Karpas-422 (cell line): ENCODE results near the gene LRIT2. TPM values are rescaled to one million over a fixed set of nuclear protein-coding genes. Genes with fewer than 3 reads are reported as not detected.

Source experiments
- DNase-seq: peaks from one replicate; pipeline ENCODE4 v3.0.0-alpha.2; 2015
- H2AFZ ChIP-seq: fragments of 200-600 bp; sonication (generic); 2 replicates; pipeline ENCODE4 v1.6.1; 2014; ENCODE audit warnings: antibody characterized with exemption, low read length, mixed read lengths
- H3K27ac ChIP-seq: fragments of 200-600 bp; sonication (generic); 2 replicates; pipeline ENCODE4 v1.5.1; 2014; ENCODE audit warnings: mild to moderate bottlenecking, low read length, moderate library complexity
- H3K27me3 ChIP-seq: fragments of 200-600 bp; sonication (generic); 2 replicates; pipeline ENCODE4 v1.6.1; 2014; ENCODE audit warnings: low read length, mixed read lengths
- H3K36me3 ChIP-seq: fragments of 200-600 bp; sonication (generic); 2 replicates; pipeline ENCODE4 v1.6.1; 2014; ENCODE audit warnings: low read length, mixed read lengths; ENCODE audit not compliant: insufficient read depth
- H3K4me1 ChIP-seq: fragments of 200-600 bp; sonication (generic); 2 replicates; pipeline ENCODE4 v1.6.1; 2014; ENCODE audit warnings: mild to moderate bottlenecking, low read length, mixed read lengths
- H3K4me2 ChIP-seq: fragments of 200-600 bp; sonication (generic); 2 replicates; pipeline ENCODE4 v1.6.1; 2014; ENCODE audit warnings: low read length, low read depth, mild to moderate bottlenecking; ENCODE audit not compliant: poor library complexity, severe bottlenecking
- H3K4me3 ChIP-seq: fragments of 200-600 bp; sonication (generic); 2 replicates; pipeline ENCODE4 v1.5.1; 2014; ENCODE audit warnings: mild to moderate bottlenecking, antibody characterized with exemption, low read length, mixed read lengths
- H3K79me2 ChIP-seq: fragments of 200-600 bp; sonication (generic); 2 replicates; pipeline ENCODE4 v1.6.1; 2014; ENCODE audit warnings: mild to moderate bottlenecking, low read length, mixed read lengths
- H3K9ac ChIP-seq: fragments of 200-600 bp; sonication (generic); 2 replicates; pipeline ENCODE4 v1.6.0; 2014; ENCODE audit warnings: low read length
- H3K9me2 ChIP-seq: fragments of 200-600 bp; sonication (generic), shearing (Covaris generic); replicated peaks from 2 replicates; pipeline ENCODE4 v1.6.0; 2014; ENCODE audit warnings: mild to moderate bottlenecking, low read length, moderate library complexity; ENCODE audit not compliant: insufficient read depth
- H3K9me3 ChIP-seq: fragments of 300-700, 200-600 bp; sonication (generic); 2 replicates; pipeline ENCODE4 v1.6.1; 2014; ENCODE audit warnings: low read length, mixed read lengths
- H4K20me1 ChIP-seq: fragments of 200-600 bp; sonication (generic); 2 replicates; pipeline ENCODE4 v1.6.1; 2014; ENCODE audit warnings: mild to moderate bottlenecking, antibody characterized with exemption, low read length, low read depth; ENCODE audit not compliant: insufficient read depth
- total RNA-seq: library from RNA; depleted of rRNA; stranded (reverse); fragments of >200 nt; shearing (Covaris generic); gene quantifications from 2 replicates; pipeline ENCODE4 v1.2.3, GENCODE V29; 2014; ENCODE audit warnings: low replicate concordance

Gene LRIT2
- total RNA-seq, 1 experiment from 2014 or later, result not detected

GRCh38 chr10:84247496-84247895 is 22.2 kb upstream of the LRIT2 start:
- Histone ChIP-seq H3K9ac (no peak overlapping the region), H2AFZ (no peak overlapping the region), H3K27me3 (no peaks in the 10 kb centered on the region), H3K4me2 (no peak overlapping the region), H4K20me1 (no peaks in the 10 kb centered on the region), H3K27ac (no peak overlapping the region), H3K79me2 (no peaks in the 10 kb centered on the region), H3K4me1 (no peaks in the 10 kb centered on the region), H3K9me2 (no peaks in the 10 kb centered on the region), H3K4me3 (no peak overlapping the region), H3K9me3 (no peaks in the 10 kb centered on the region), H3K36me3 (no peaks in the 10 kb centered on the region)
- DNase-seq, result no peak

GRCh38 chr10:84244651-84245270 is 19.4 kb upstream of the LRIT2 start, which contains the start of gene RGR:
Gene RGR (plus strand): TSS chr10:84245053. CDS start chr10:84245091, 38 bp downstream.
- Histone ChIP-seq H3K4me1 (no peaks in the 10 kb centered on the region), H4K20me1 (no peaks in the 10 kb centered on the region), H2AFZ (no peak within 1 kb of the TSS), H3K4me2 (no peak within 1 kb of the TSS), H3K36me3 (no peaks in the 10 kb centered on the region), H3K9me3 (no peaks in the 10 kb centered on the region), H3K4me3 (no peak within 1 kb of the TSS), H3K9ac (no peak within 1 kb of the TSS), H3K27me3 (no peaks in the 10 kb centered on the region), H3K79me2 (no peaks in the 10 kb centered on the region), H3K9me2 (no peaks in the 10 kb centered on the region), H3K27ac (no peak within 1 kb of the TSS)
- DNase-seq, result no peak

GRCh38 chr10:84243759-84244158 is 18.4 kb upstream of the LRIT2 start:
- H3K4me1 ChIP-seq, result no peaks in the 10 kb centered on the region
- H3K9me3 ChIP-seq, result no peaks in the 10 kb centered on the region
- H3K79me2 ChIP-seq, result no peaks in the 10 kb centered on the region
- no peaks in the 10 kb centered on the region for H3K9me2 ChIP-seq
- no peak overlapping the region for H3K27ac ChIP-seq
- H3K27me3 ChIP-seq, result no peaks in the 10 kb centered on the region
- H2AFZ ChIP-seq, result no peak overlapping the region
- H3K4me3 ChIP-seq, result no peak overlapping the region
- H3K4me2 ChIP-seq, result no peak overlapping the region
- no peak for DNase-seq
- no peaks in the 10 kb centered on the region for H4K20me1 ChIP-seq
- no peak overlapping the region for H3K9ac ChIP-seq
- no peaks in the 10 kb centered on the region for H3K36me3 ChIP-seq

- Histone ChIP-seq H3K9me2 (no peaks in the 10 kb centered on the region), H3K79me2 (no peaks in the 10 kb centered on the region), H4K20me1 (no peaks in the 10 kb centered on the region), H2AFZ (no peak within 1 kb of the TSS), H3K9ac (no peak within 1 kb of the TSS), H3K27ac (no peak within 1 kb of the TSS), H3K9me3 (no peaks in the 10 kb centered on the region), H3K4me1 (no peaks in the 10 kb centered on the region), H3K36me3 (no peaks in the 10 kb centered on the region), H3K4me2 (no peak within 1 kb of the TSS), H3K27me3 (no peaks in the 10 kb centered on the region), H3K4me3 (no peak within 1 kb of the TSS)
- DNase-seq, result no peak
Measured at GRCh38 chr10:84241185-84241790, 15.9 kb upstream of the LRIT2 start, which contains the start of gene LRIT1. Gene LRIT1 (minus strand): TSS chr10:84241546. CDS start chr10:84241439, 107 bp downstream.

GRCh38 chr10:84238909-84239308 is 13.6 kb upstream of the LRIT2 start:
- H3K79me2 ChIP-seq, result no peaks in the 10 kb centered on the region

GRCh38 chr10:84237199-84238051 is 12.1 kb upstream of the LRIT2 start:
- Histone ChIP-seq H3K36me3 (no peaks in the 10 kb centered on the region), H3K4me1 (no peaks in the 10 kb centered on the region), H2AFZ (no peak overlapping the region), H3K4me3 (no peak overlapping the region), H3K9ac (no peak overlapping the region), H4K20me1 (no peaks in the 10 kb centered on the region), H3K9me3 (no peaks in the 10 kb centered on the region), H3K27me3 (no peaks in the 10 kb centered on the region), H3K4me2 (no peak overlapping the region), H3K27ac (no peak overlapping the region), H3K79me2 (no peaks in the 10 kb centered on the region), H3K9me2 (no peaks in the 10 kb centered on the region)
- no peak for DNase-seq

More at GRCh38 chr10:84238909-84239308, 13.6 kb upstream of the LRIT2 start:
- no peak for DNase-seq
- Histone ChIP-seq H3K9ac (no peak overlapping the region), H3K27ac (no peak overlapping the region), H4K20me1 (no peaks in the 10 kb centered on the region), H3K4me2 (no peak overlapping the region), H3K36me3 (no peaks in the 10 kb centered on the region), H3K4me1 (no peaks in the 10 kb centered on the region), H2AFZ (no peak overlapping the region), H3K9me3 (no peaks in the 10 kb centered on the region), H3K4me3 (no peak overlapping the region), H3K9me2 (no peaks in the 10 kb centered on the region), H3K27me3 (no peaks in the 10 kb centered on the region)

GRCh38 chr10:84236807-84237198 is 11.5 kb upstream of the LRIT2 start:
- H4K20me1 ChIP-seq, result no peaks in the 10 kb centered on the region
- H3K4me1 ChIP-seq, result no peaks in the 10 kb centered on the region
- H3K4me2 ChIP-seq, result no peak overlapping the region
- no peaks in the 10 kb centered on the region for H3K9me2 ChIP-seq
- H3K27ac ChIP-seq, result no peak overlapping the region
- H3K36me3 ChIP-seq, result no peaks in the 10 kb centered on the region
- H3K9me3 ChIP-seq, result no peaks in the 10 kb centered on the region
- H3K4me3 ChIP-seq, result no peak overlapping the region
- no peak overlapping the region for H2AFZ ChIP-seq
- no peaks in the 10 kb centered on the region for H3K79me2 ChIP-seq
- no peaks in the 10 kb centered on the region for H3K27me3 ChIP-seq
- no peak overlapping the region for H3K9ac ChIP-seq
- no peak for DNase-seq

GRCh38 chr10:84235096-84235495 is 9.8 kb upstream of the LRIT2 start:
- H3K79me2 ChIP-seq, result no peaks in the 10 kb centered on the region
- H3K36me3 ChIP-seq, result no peaks in the 10 kb centered on the region
- no peak overlapping the region for H2AFZ ChIP-seq
- H3K27me3 ChIP-seq, result no peaks in the 10 kb centered on the region
- no peak overlapping the region for H3K4me3 ChIP-seq
- no peak overlapping the region for H3K9ac ChIP-seq
- no peak for DNase-seq
- H3K27ac ChIP-seq, result no peak overlapping the region
- no peaks in the 10 kb centered on the region for H3K9me3 ChIP-seq
- no peak overlapping the region for H3K4me2 ChIP-seq
- H4K20me1 ChIP-seq, result no peaks in the 10 kb centered on the region
- no peaks in the 10 kb centered on the region for H3K9me2 ChIP-seq
- H3K4me1 ChIP-seq, result no peaks in the 10 kb centered on the region
